ENCODE measurements around the gene CRYGA.

DNA sequence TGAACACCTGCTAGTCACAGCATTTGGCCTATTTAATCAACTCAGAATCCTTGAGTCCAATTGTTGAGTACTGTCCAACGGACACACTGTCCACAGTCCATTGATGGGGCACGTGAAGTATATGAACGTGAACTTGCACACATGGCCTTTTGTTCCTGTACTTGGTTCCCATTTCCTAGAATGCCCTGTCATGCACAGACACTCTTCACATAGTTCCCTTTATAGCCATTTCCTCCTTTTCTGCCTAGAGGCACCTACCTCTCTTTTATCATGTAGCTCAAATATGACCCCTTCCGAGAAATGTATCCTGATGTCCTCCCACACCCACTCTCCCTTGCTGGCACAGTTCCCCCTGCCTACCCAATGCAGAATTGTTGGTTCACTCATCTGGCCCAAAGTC lies 8.7 kb upstream of the CRYGA start:
- TF ChIP-seq, protein P1, sequence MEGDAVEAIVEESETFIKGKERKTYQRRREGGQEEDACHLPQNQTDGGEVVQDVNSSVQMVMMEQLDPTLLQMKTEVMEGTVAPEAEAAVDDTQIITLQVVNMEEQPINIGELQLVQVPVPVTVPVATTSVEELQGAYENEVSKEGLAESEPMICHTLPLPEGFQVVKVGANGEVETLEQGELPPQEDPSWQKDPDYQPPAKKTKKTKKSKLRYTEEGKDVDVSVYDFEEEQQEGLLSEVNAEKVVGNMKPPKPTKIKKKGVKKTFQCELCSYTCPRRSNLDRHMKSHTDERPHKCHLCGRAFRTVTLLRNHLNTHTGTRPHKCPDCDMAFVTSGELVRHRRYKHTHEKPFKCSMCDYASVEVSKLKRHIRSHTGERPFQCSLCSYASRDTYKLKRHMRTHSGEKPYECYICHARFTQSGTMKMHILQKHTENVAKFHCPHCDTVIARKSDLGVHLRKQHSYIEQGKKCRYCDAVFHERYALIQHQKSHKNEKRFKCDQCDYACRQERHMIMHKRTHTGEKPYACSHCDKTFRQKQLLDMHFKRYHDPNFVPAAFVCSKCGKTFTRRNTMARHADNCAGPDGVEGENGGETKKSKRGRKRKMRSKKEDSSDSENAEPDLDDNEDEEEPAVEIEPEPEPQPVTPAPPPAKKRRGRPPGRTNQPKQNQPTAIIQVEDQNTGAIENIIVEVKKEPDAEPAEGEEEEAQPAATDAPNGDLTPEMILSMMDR (conservative IDR thresholded peaks at IDR 0.05; ENCODE audit: low read depth, low read length) = no peak
- no peak for TF ChIP-seq EZH2 (IDR thresholded peaks at IDR 0.05; ENCODE audit: borderline replicate concordance, low read depth, low read length, poor library complexity, severe bottlenecking)
